SW480 (cell line): ENCODE measurements around the gene HSPB1.
"Not testable (repeated sequence)": the region's sequence is repeated elsewhere in the genome, so short reads cannot be mapped to it uniquely, and the experiment has no call there.

Experiments
- DNase-seq: peaks from one replicate; pipeline ENCODE4 v3.0.0-alpha.2; 2016; ENCODE audit warnings: low spot score

The HSPB1 gene

GRCh38 chr7:76334320-76334967 lies 32.0 kb downstream of the HSPB1 start:
- no peak for DNase-seq

GRCh38 chr7:76335417-76335816 lies 32.9 kb downstream of the HSPB1 start:
- not testable (repeated sequence) for DNase-seq

- no peak for DNase-seq
Measured at GRCh38 chr7:76336094-76336493, 33.6 kb downstream of the HSPB1 start.

GRCh38 chr7:76337147-76337546 lies 34.7 kb downstream of the HSPB1 start:
- no peak for DNase-seq

- no peak for DNase-seq
Measured at GRCh38 chr7:76338298-76339084, 36.0 kb downstream of the HSPB1 start.

GRCh38 chr7:76340617-76341131 lies 38.2 kb downstream of the HSPB1 start:
- no peak for DNase-seq

GRCh38 chr7:76342222-76342621 lies 39.7 kb downstream of the HSPB1 start:
- DNase-seq, result no peak

- no peak for DNase-seq
Measured at GRCh38 chr7:76343294-76343930, 40.9 kb downstream of the HSPB1 start.

GRCh38 chr7:76343931-76344321 lies 41.5 kb downstream of the HSPB1 start:
- no peak for DNase-seq

- DNase-seq, result no peak
Measured at GRCh38 chr7:76346097-76346496, 43.6 kb downstream of the HSPB1 start.

GRCh38 chr7:76346778-76347177 lies 44.3 kb downstream of the HSPB1 start:
- DNase-seq, result no peak

- no peak for DNase-seq
Measured at GRCh38 chr7:76347710-76348109, 45.2 kb downstream of the HSPB1 start.

GRCh38 chr7:76349313-76349885 lies 46.9 kb downstream of the HSPB1 start:
- DNase-seq, result no peak

GRCh38 chr7:76351372-76351771 lies 48.9 kb downstream of the HSPB1 start:
- DNase-seq, result no peak

- DNase-seq, result no peak
Measured at GRCh38 chr7:76352193-76352592, 49.7 kb downstream of the HSPB1 start.

GRCh38 chr7:76353744-76354143 lies 51.3 kb downstream of the HSPB1 start:
- no peak for DNase-seq
